CD4-positive, CD25-positive, alpha-beta regulatory T cell (primary cell): ENCODE data around the gene TTC39A. TPM values are rescaled to one million over a fixed set of nuclear protein-coding genes. Genes with fewer than 3 reads are reported as not detected.
A peak's percentile ranks its signal among the peaks of the same experiment; 100 is the strongest.

Experiments used
- ATAC-seq, 2 donors: fragments of 150-1000 bp; cut with Tn5 transposase; one replicate each; pipeline ENCODE4 v1.10.0; 2021; ENCODE audit warnings: low read depth in 2 of 2, moderate number of reproducible peaks in 2 of 2, moderate library complexity in 1 of 2
- DNase-seq, 3 donors: peaks; one replicate each; pipeline versions ENCODE4 v3.0.0 to v3.0.0-alpha.2; 2012 to 2022; ENCODE audit warnings: mixed read lengths in 1 of 3
- H3K27ac ChIP-seq: one replicate; pipeline ENCODE4 v1.7.0; 2013; ENCODE audit warnings: mild to moderate bottlenecking, low read length; ENCODE audit not compliant: insufficient read depth, poor library complexity, severe bottlenecking
- H3K27me3 ChIP-seq: one replicate; pipeline ENCODE4 v1.7.0; 2013; ENCODE audit warnings: low read length; ENCODE audit not compliant: control insufficient read depth, insufficient read depth
- H3K36me3 ChIP-seq: one replicate; pipeline ENCODE4 v1.7.0; 2013; ENCODE audit warnings: mild to moderate bottlenecking, low read length, moderate library complexity; ENCODE audit not compliant: control insufficient read depth, insufficient read depth
- H3K4me1 ChIP-seq: 2 replicates; pipeline ENCODE4 v1.7.0; 2013; ENCODE audit warnings: mild to moderate bottlenecking, low read length; ENCODE audit not compliant: insufficient read depth, control insufficient read depth, poor library complexity, severe bottlenecking
- H3K4me3 ChIP-seq: one replicate; pipeline ENCODE4 v1.7.0; 2013; ENCODE audit warnings: low read depth, mild to moderate bottlenecking, low read length, moderate library complexity
- H3K9me3 ChIP-seq, 2 experiments: 1 replicate in 1 of 2; 2 replicates in 1 of 2; pipeline ENCODE4 v1.7.0; 2013; ENCODE audit warnings: low read length in 2 of 2, mild to moderate bottlenecking in 1 of 2, moderate library complexity in 1 of 2; ENCODE audit not compliant: control insufficient read depth in 2 of 2
- H3K27ac Mint-ChIP-seq, 3 donors: one replicate each; pipeline ENCODE4 v1.8.0; 2020 to 2022; ENCODE audit warnings: mild to moderate bottlenecking in 3 of 3, mixed read lengths in 3 of 3, moderate library complexity in 2 of 3
- H3K27me3 Mint-ChIP-seq: one replicate; pipeline ENCODE4 v1.8.0; 2022; ENCODE audit warnings: mild to moderate bottlenecking, mixed read lengths
- H3K36me3 Mint-ChIP-seq: one replicate; pipeline ENCODE4 v1.8.0; 2020; ENCODE audit warnings: mixed read lengths
- H3K4me1 Mint-ChIP-seq, 4 donors: one replicate each; pipeline ENCODE4 v1.8.0; 2020 to 2022; ENCODE audit warnings: mixed read lengths in 4 of 4, mild to moderate bottlenecking in 1 of 4
- H3K4me3 Mint-ChIP-seq, 4 donors: one replicate each; pipeline ENCODE4 v1.8.0; 2020 to 2022; ENCODE audit warnings: mild to moderate bottlenecking in 4 of 4, mixed read lengths in 4 of 4, moderate library complexity in 3 of 4
- H3K9me3 Mint-ChIP-seq, 7 donors: one replicate each; pipeline ENCODE4 v1.8.0; 2020 to 2022; ENCODE audit warnings: mixed read lengths in 7 of 7, mild to moderate bottlenecking in 3 of 7, moderate library complexity in 2 of 7
- polyA plus RNA-seq, 4 donors: library from polyadenylated mRNA; unstranded; fragments of 300-500 nt; fragmentation: Illumina TruSeq; gene quantifications; one replicate each; pipeline ENCODE4 v1.2.3, GENCODE V29; 2021
- total RNA-seq: library from RNA; stranded (reverse); gene quantifications from one replicate; pipeline ENCODE4 v1.2.3, GENCODE V29; 2022

TTC39A gene
- total and polyA plus RNA-seq, 5 donors from 2014 or later: 0.09 TPM; not detected in 4

- ATAC-seq (no peak), DNase-seq (no peak)
- peaks cover 19 to 56% (median 44%) of the 10 kb centered on the region in 4 donors for H3K4me1 Mint-ChIP-seq
- Histone ChIP-seq H3K27ac (no peak overlapping the region), H3K4me1 (peaks cover 9% of the 10 kb centered on the region), H3K36me3 (peaks cover 20% of the 10 kb centered on the region), H3K4me3 (no peak overlapping the region), H3K9me3 (no peaks in the 10 kb centered on the region), H3K27me3 (no peaks in the 10 kb centered on the region)
- no peak overlapping the region for H3K4me3 Mint-ChIP-seq
- peaks cover 14% of the 10 kb centered on the region for H3K36me3 Mint-ChIP-seq
- no peaks in the 10 kb centered on the region for H3K9me3 Mint-ChIP-seq
- H3K27me3 Mint-ChIP-seq: no peaks in the 10 kb centered on the region
- peak overlapping the region; percentile 16 to 58 (median 36) for H3K27ac Mint-ChIP-seq
Measured at GRCh38 chr1:51266791-51267190, 63.6 kb downstream of the TTC39A start.

GRCh38 chr1:51266181-51266580, 64.2 kb downstream of the TTC39A start:
- Histone ChIP-seq H3K9me3 (no peaks in the 10 kb centered on the region), H3K27ac (no peak overlapping the region), H3K4me1 (peaks cover 9% of the 10 kb centered on the region), H3K36me3 (peaks cover 14% of the 10 kb centered on the region), H3K4me3 (no peak overlapping the region), H3K27me3 (no peaks in the 10 kb centered on the region)
- H3K27ac Mint-ChIP-seq: peak overlapping the region; percentile 4 to 58 (median 31)
- DNase-seq (no peak), ATAC-seq (no peak)
- peaks cover 19 to 60% (median 44%) of the 10 kb centered on the region in 4 donors for H3K4me1 Mint-ChIP-seq
- peak overlapping the region in 1 of 4 donors; percentile 59 for H3K4me3 Mint-ChIP-seq
- no peaks in the 10 kb centered on the region for H3K9me3 Mint-ChIP-seq
- H3K36me3 Mint-ChIP-seq: peaks cover 9% of the 10 kb centered on the region
- no peaks in the 10 kb centered on the region for H3K27me3 Mint-ChIP-seq

- Mint-ChIP-seq H3K4me1 (peaks cover 23 to 62% (median 46%) of the 10 kb centered on the region in 4 donors), H3K27me3 (no peaks in the 10 kb centered on the region), H3K4me3 (no peak overlapping the region), H3K9me3 (no peaks in the 10 kb centered on the region), H3K27ac (peak overlapping the region in 2 of 3 donors; percentile 31 to 58), H3K36me3 (peaks cover 4% of the 10 kb centered on the region)
- DNase-seq (no peak), ATAC-seq (no peak)
- no peak overlapping the region for H3K4me3 ChIP-seq
- no peak overlapping the region for H3K27ac ChIP-seq
- peaks cover 9% of the 10 kb centered on the region for H3K36me3 ChIP-seq
- no peaks in the 10 kb centered on the region for H3K9me3 ChIP-seq
- no peaks in the 10 kb centered on the region for H3K27me3 ChIP-seq
- H3K4me1 ChIP-seq: peaks cover 9% of the 10 kb centered on the region
Measured at GRCh38 chr1:51265618-51266017, 64.7 kb downstream of the TTC39A start.

GRCh38 chr1:51264451-51264850, 65.9 kb downstream of the TTC39A start:
- no peaks in the 10 kb centered on the region for H3K36me3 ChIP-seq
- H3K27me3 ChIP-seq: no peaks in the 10 kb centered on the region
- H3K4me1 ChIP-seq: peaks cover 9% of the 10 kb centered on the region
- Mint-ChIP-seq H3K4me1 (peaks cover 26 to 72% (median 56%) of the 10 kb centered on the region in 4 donors), H3K27me3 (no peaks in the 10 kb centered on the region), H3K9me3 (no peaks in the 10 kb centered on the region), H3K4me3 (no peak overlapping the region), H3K36me3 (peaks cover 3% of the 10 kb centered on the region), H3K27ac (no peak overlapping the region)
- ATAC-seq (no peak), DNase-seq (no peak)
- H3K27ac ChIP-seq: no peak overlapping the region
- H3K4me3 ChIP-seq: no peak overlapping the region
- H3K9me3 ChIP-seq: no peaks in the 10 kb centered on the region

- no peaks in the 10 kb centered on the region for H3K9me3 Mint-ChIP-seq
- H3K4me3 Mint-ChIP-seq: no peak overlapping the region
- peaks cover 6% of the 10 kb centered on the region for H3K4me1 ChIP-seq
- H3K27ac Mint-ChIP-seq: peak overlapping the region in 1 of 3 donors; percentile 11
- peaks cover 3% of the 10 kb centered on the region for H3K36me3 Mint-ChIP-seq
- no peaks in the 10 kb centered on the region for H3K36me3 ChIP-seq
- no peaks in the 10 kb centered on the region for H3K9me3 ChIP-seq
- ATAC-seq (no peak), DNase-seq (no peak)
- H3K27ac ChIP-seq: no peak overlapping the region
- no peaks in the 10 kb centered on the region for H3K27me3 ChIP-seq
- H3K27me3 Mint-ChIP-seq: no peaks in the 10 kb centered on the region
- H3K4me1 Mint-ChIP-seq: peaks cover 25 to 79% (median 58%) of the 10 kb centered on the region in 4 donors
- no peak overlapping the region for H3K4me3 ChIP-seq
Measured at GRCh38 chr1:51263147-51263877, 67.0 kb downstream of the TTC39A start.

- H3K4me3 ChIP-seq: no peak overlapping the region
- H3K4me1 Mint-ChIP-seq: peaks cover 13 to 62% (median 28%) of the 10 kb centered on the region in 4 donors
- no peaks in the 10 kb centered on the region for H3K27me3 ChIP-seq
- H3K27ac ChIP-seq: no peak overlapping the region
- no peaks in the 10 kb centered on the region for H3K9me3 ChIP-seq
- peak overlapping the region in 1 of 3 donors; percentile 4 for H3K27ac Mint-ChIP-seq
- no peak overlapping the region for H3K4me3 Mint-ChIP-seq
- ATAC-seq: no peak
- peaks cover 0 to 2% (median 0%) of the 10 kb centered on the region in 7 donors for H3K9me3 Mint-ChIP-seq
- no peaks in the 10 kb centered on the region for H3K36me3 Mint-ChIP-seq
- H3K27me3 Mint-ChIP-seq: no peaks in the 10 kb centered on the region
- H3K36me3 ChIP-seq: no peaks in the 10 kb centered on the region
- peaks cover 5% of the 10 kb centered on the region for H3K4me1 ChIP-seq
- no peak for DNase-seq
Measured at GRCh38 chr1:51255331-51255730, 75.0 kb downstream of the TTC39A start.

GRCh38 chr1:51253691-51254090, 76.7 kb downstream of the TTC39A start:
- DNase-seq: no peak
- Mint-ChIP-seq H3K4me1 (peaks cover 8 to 55% (median 27%) of the 10 kb centered on the region in 4 donors), H3K36me3 (no peaks in the 10 kb centered on the region), H3K27ac (no peak overlapping the region), H3K4me3 (no peak overlapping the region), H3K27me3 (no peaks in the 10 kb centered on the region), H3K9me3 (peaks cover 0 to 2% (median 0%) of the 10 kb centered on the region in 7 donors)
- no peak overlapping the region for H3K4me3 ChIP-seq
- peaks cover 5% of the 10 kb centered on the region for H3K4me1 ChIP-seq
- H3K9me3 ChIP-seq: no peaks in the 10 kb centered on the region
- H3K27ac ChIP-seq: no peak overlapping the region
- H3K36me3 ChIP-seq: no peaks in the 10 kb centered on the region
- no peak for ATAC-seq
- no peaks in the 10 kb centered on the region for H3K27me3 ChIP-seq

- peaks cover 0 to 2% (median 0%) of the 10 kb centered on the region in 7 donors for H3K9me3 Mint-ChIP-seq
- DNase-seq (no peak), ATAC-seq (no peak)
- Histone ChIP-seq H3K9me3 (no peaks in the 10 kb centered on the region), H3K27me3 (no peaks in the 10 kb centered on the region), H3K36me3 (no peaks in the 10 kb centered on the region), H3K4me1 (peaks cover 5% of the 10 kb centered on the region), H3K4me3 (no peak overlapping the region), H3K27ac (no peak overlapping the region)
- no peaks in the 10 kb centered on the region for H3K27me3 Mint-ChIP-seq
- peaks cover 13 to 57% (median 26%) of the 10 kb centered on the region in 4 donors for H3K4me1 Mint-ChIP-seq
- H3K36me3 Mint-ChIP-seq: no peaks in the 10 kb centered on the region
- no peak overlapping the region for H3K27ac Mint-ChIP-seq
- H3K4me3 Mint-ChIP-seq: no peak overlapping the region
Measured at GRCh38 chr1:51252366-51252765, 78.0 kb downstream of the TTC39A start.
